HepG2 (cell line): ENCODE measurements around the gene RASSF7. TPM values are rescaled to one million over a fixed set of nuclear protein-coding genes. Genes with fewer than 3 reads are reported as not detected.
A peak's percentile ranks its signal among the peaks of the same experiment; 100 is the strongest.

ENCODE experiments used
- CREB1 ChIP-seq, 2 experiments: fragments of 450-650 bp in 1 of 2; IDR thresholded peaks; 2 replicates each; pipeline ENCODE4 v1.6.1; 2016 to 2017; ENCODE audit warnings: control low read depth in 1 of 2, mild to moderate bottlenecking in 1 of 2, missing compliant biosample characterization in 1 of 2, missing genetic modification characterization in 1 of 2
- GATAD1 ChIP-seq: IDR thresholded peaks from 2 replicates; pipeline ENCODE4 v1.6.1; 2016; ENCODE audit warnings: missing genetic modification reagents, missing compliant biosample characterization
- KDM5B ChIP-seq: sonication (generic); formaldehyde crosslinking; IDR thresholded peaks from 2 replicates; pipeline ENCODE4 v1.4.0; 2020; ENCODE audit warnings: missing genetic modification reagents, mild to moderate bottlenecking, borderline replicate concordance
- KLF6 ChIP-seq: IDR thresholded peaks from 2 replicates; pipeline ENCODE4 v1.8.0; 2016; ENCODE audit warnings: missing biosample characterization, missing genetic modification reagents
- MXD4 ChIP-seq: IDR thresholded peaks from 2 replicates; pipeline ENCODE4 v1.6.1; 2016; ENCODE audit warnings: mild to moderate bottlenecking, missing biosample characterization, missing genetic modification reagents
- MYNN ChIP-seq: sonication (generic); formaldehyde crosslinking; IDR thresholded peaks from 2 replicates; pipeline ENCODE4 v1.4.0; 2020; ENCODE audit warnings: mild to moderate bottlenecking, low read depth, missing genetic modification reagents
- NKX3-1 ChIP-seq: sonication (generic); formaldehyde crosslinking; IDR thresholded peaks from 2 replicates; pipeline ENCODE4 v1.5.0; 2020; ENCODE audit warnings: missing genetic modification reagents
- SATB2 ChIP-seq: sonication (generic); formaldehyde crosslinking; IDR thresholded peaks from 2 replicates; pipeline ENCODE4 v1.5.0; 2020; ENCODE audit warnings: missing genetic modification reagents
- SKI ChIP-seq: fragments of 450-650 bp; IDR thresholded peaks from one replicate; pipeline ENCODE4 v1.6.1; 2018; ENCODE audit warnings: mild to moderate bottlenecking; ENCODE audit not compliant: partially characterized antibody
- SOX13 ChIP-seq, 3 experiments: fragments of 450-650 bp in 1 of 3; sonication (generic) in 1 of 3; formaldehyde crosslinking in 1 of 3; IDR thresholded peaks in 2 of 3; conservative IDR thresholded peaks in 1 of 3; 2 replicates each; pipeline versions ENCODE4 v1.5.0 to v1.6.1; 2016 to 2020; ENCODE audit warnings: antibody characterized with exemption in 1 of 3, mild to moderate bottlenecking in 1 of 3, missing compliant biosample characterization in 1 of 3, missing genetic modification reagents in 1 of 3, moderate library complexity in 1 of 3
- TOPORS ChIP-seq: sonication (generic); formaldehyde crosslinking; IDR thresholded peaks from 2 replicates; pipeline ENCODE4 v1.8.0; 2023; ENCODE audit warnings: mild to moderate bottlenecking, missing genetic modification reagents
- WIZ ChIP-seq: sonication (generic); formaldehyde crosslinking; IDR thresholded peaks from 2 replicates; pipeline ENCODE4 v1.5.1; 2020; ENCODE audit warnings: mild to moderate bottlenecking, missing genetic modification reagents
- ZBTB1 ChIP-seq: sonication (generic); formaldehyde crosslinking; IDR thresholded peaks from 2 replicates; pipeline ENCODE4 v1.4.0; 2020; ENCODE audit warnings: missing genetic modification reagents, borderline replicate concordance
- ZBTB26 ChIP-seq: IDR thresholded peaks from 2 replicates; pipeline ENCODE4 v1.6.1; 2016; ENCODE audit warnings: missing compliant biosample characterization, missing genetic modification reagents, borderline replicate concordance
- ZMAT3 ChIP-seq: sonication (generic); formaldehyde crosslinking; conservative IDR thresholded peaks from 2 replicates; pipeline ENCODE4 v1.7.0; 2021; ENCODE audit warnings: missing genetic modification reagents
- ZNF383 ChIP-seq: sonication (generic); formaldehyde crosslinking; IDR thresholded peaks from 2 replicates; pipeline ENCODE4 v1.4.0; 2020; ENCODE audit warnings: missing genetic modification reagents, mild to moderate bottlenecking, borderline replicate concordance
- ZNF605 ChIP-seq: sonication (generic); formaldehyde crosslinking; IDR thresholded peaks from 2 replicates; pipeline ENCODE4 v1.8.0; 2022; ENCODE audit warnings: mild to moderate bottlenecking, missing genetic modification reagents
- ZNF749 ChIP-seq: sonication (generic); formaldehyde crosslinking; IDR thresholded peaks from 2 replicates; pipeline ENCODE4 v1.8.0; 2022; ENCODE audit warnings: mild to moderate bottlenecking, missing genetic modification reagents, moderate library complexity, borderline replicate concordance
- polyA plus RNA-seq, 8 experiments: library from polyadenylated mRNA; depleted of rRNA in 3 of 8; stranded (reverse) in 7 of 8; unstranded in 1 of 8; fragments of >200 nt; fragmentation: Illumina TruSeq in 4 of 8; extraction: Trizol in 4 of 8; gene quantifications; 2 replicates each; pipeline versions ENCODE4 v1.2.1 to v1.2.3, GENCODE V29; 2011 to 2016; ENCODE audit warnings: low read depth in 4 of 8, missing spikeins in 1 of 8, mixed read lengths in 1 of 8; ENCODE audit not compliant: insufficient read depth in 1 of 8
- total RNA-seq, 5 experiments: library from RNA; depleted of rRNA; stranded (reverse); fragments of >200 nt; fragmentation: Illumina TruSeq; extraction: Trizol; gene quantifications; 2 replicates each; pipeline ENCODE4 v1.2.3, GENCODE V29; 2016; ENCODE audit warnings: low read depth in 1 of 5
- TF ChIP-seq, protein P1 (sequence below): sonication (generic); formaldehyde crosslinking; IDR thresholded peaks from 2 replicates; pipeline ENCODE4 v1.4.0; 2020; ENCODE audit warnings: missing genetic modification reagents, borderline replicate concordance
- TF ChIP-seq, protein P2 (sequence below): sonication (generic); formaldehyde crosslinking; IDR thresholded peaks from 2 replicates; pipeline ENCODE4 v1.8.0; 2022; ENCODE audit warnings: low read depth, missing genetic modification reagents

RASSF7 gene
- total and polyA plus RNA-seq, 2 of the 13 experiments (the other 11 are each of a cell fraction or from before 2014, with no cell fraction given) = 20.2 to 28.6 TPM

GRCh38 chr11:540583-541432 is 20.0 kb upstream of the RASSF7 start (continued):
- no peak for TF ChIP-seq TOPORS (CRISPR knock-in tag)
- no peak for TF ChIP-seq SATB2 (CRISPR knock-in tag)
- TF ChIP-seq, protein P1, sequence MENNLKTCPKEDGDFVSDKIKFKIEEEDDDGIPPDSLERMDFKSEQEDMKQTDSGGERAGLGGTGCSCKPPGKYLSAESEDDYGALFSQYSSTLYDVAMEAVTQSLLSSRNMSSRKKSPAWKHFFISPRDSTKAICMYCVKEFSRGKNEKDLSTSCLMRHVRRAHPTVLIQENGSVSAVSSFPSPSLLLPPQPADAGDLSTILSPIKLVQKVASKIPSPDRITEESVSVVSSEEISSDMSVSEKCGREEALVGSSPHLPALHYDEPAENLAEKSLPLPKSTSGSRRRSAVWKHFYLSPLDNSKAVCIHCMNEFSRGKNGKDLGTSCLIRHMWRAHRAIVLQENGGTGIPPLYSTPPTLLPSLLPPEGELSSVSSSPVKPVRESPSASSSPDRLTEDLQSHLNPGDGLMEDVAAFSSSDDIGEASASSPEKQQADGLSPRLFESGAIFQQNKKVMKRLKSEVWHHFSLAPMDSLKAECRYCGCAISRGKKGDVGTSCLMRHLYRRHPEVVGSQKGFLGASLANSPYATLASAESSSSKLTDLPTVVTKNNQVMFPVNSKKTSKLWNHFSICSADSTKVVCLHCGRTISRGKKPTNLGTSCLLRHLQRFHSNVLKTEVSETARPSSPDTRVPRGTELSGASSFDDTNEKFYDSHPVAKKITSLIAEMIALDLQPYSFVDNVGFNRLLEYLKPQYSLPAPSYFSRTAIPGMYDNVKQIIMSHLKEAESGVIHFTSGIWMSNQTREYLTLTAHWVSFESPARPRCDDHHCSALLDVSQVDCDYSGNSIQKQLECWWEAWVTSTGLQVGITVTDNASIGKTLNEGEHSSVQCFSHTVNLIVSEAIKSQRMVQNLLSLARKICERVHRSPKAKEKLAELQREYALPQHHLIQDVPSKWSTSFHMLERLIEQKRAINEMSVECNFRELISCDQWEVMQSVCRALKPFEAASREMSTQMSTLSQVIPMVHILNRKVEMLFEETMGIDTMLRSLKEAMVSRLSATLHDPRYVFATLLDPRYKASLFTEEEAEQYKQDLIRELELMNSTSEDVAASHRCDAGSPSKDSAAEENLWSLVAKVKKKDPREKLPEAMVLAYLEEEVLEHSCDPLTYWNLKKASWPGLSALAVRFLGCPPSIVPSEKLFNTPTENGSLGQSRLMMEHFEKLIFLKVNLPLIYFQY (CRISPR knock-in tag) = no peak
- no peak for TF ChIP-seq GATAD1 (CRISPR knock-in tag)
- TF ChIP-seq ZNF749 (CRISPR knock-in tag) = no peak
- TF ChIP-seq WIZ (CRISPR knock-in tag) = no peak
- TF ChIP-seq KLF6 (CRISPR knock-in tag) = no peak
- TF ChIP-seq MXD4 (CRISPR knock-in tag) = no peak
- no peak for TF ChIP-seq ZMAT3 (CRISPR knock-in tag)
- no peak for TF ChIP-seq ZBTB26 (CRISPR knock-in tag)
- no peak for TF ChIP-seq NKX3-1
- TF ChIP-seq MYNN (CRISPR knock-in tag) = no peak
- TF ChIP-seq, protein P2, sequence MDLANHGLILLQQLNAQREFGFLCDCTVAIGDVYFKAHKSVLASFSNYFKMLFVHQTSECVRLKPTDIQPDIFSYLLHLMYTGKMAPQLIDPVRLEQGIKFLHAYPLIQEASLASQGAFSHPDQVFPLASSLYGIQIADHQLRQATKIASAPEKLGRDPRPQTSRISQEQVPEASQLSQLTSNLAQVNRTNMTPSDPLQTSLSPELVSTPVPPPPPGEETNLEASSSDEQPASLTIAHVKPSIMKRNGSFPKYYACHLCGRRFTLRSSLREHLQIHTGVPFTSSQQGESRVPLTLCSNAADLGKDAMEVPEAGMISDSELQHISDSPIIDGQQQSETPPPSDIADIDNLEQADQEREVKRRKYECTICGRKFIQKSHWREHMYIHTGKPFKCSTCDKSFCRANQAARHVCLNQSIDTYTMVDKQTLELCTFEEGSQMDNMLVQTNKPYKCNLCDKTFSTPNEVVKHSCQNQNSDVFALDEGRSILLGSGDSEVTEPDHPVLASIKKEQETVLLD (CRISPR knock-in tag) = no peak
- TF ChIP-seq SKI = no peak
- TF ChIP-seq ZBTB1 (CRISPR knock-in tag) = no peak
- no peak for TF ChIP-seq ZNF605
- no peak for TF ChIP-seq ZNF383 (CRISPR knock-in tag)
- TF ChIP-seq SOX13 (IDR thresholded peaks at IDR 0.05) = no peak
- no peak for TF ChIP-seq SOX13 (CRISPR knock-in tag; conservative IDR thresholded peaks at IDR 0.05 in 1 of 2, IDR thresholded peaks at IDR 0.05 in 1 of 2)
- no peak for TF ChIP-seq CREB1 (IDR thresholded peaks at IDR 0.05)
- TF ChIP-seq CREB1 (CRISPR knock-in tag; IDR thresholded peaks at IDR 0.05) = no peak
- peak; percentile 51; the same call in 1 of the 2 replicates for TF ChIP-seq KDM5B (CRISPR knock-in tag)
